IPS-18a (cell line): ENCODE results near the gene SPARCL1.
"Not testable (repeated sequence)": the region's sequence is repeated elsewhere in the genome, so short reads cannot be mapped to it uniquely, and the experiment has no call there.

Experiments
- H3K27ac ChIP-seq: one replicate; pipeline ENCODE4 v1.5.1; 2013; ENCODE audit warnings: low read length
- H3K27me3 ChIP-seq: one replicate; pipeline ENCODE4 v1.6.1; 2013; ENCODE audit warnings: mild to moderate bottlenecking, low read length; ENCODE audit not compliant: control insufficient read depth, insufficient read depth
- H3K36me3 ChIP-seq: one replicate; pipeline ENCODE4 v1.6.1; 2013; ENCODE audit warnings: low read depth, low read length; ENCODE audit not compliant: control insufficient read depth
- H3K4me1 ChIP-seq: one replicate; pipeline ENCODE4 v1.6.1; 2013; ENCODE audit warnings: low read depth, low read length; ENCODE audit not compliant: control insufficient read depth
- H3K4me3 ChIP-seq: one replicate; pipeline ENCODE4 v1.5.1; 2013; ENCODE audit warnings: low read length
- H3K9ac ChIP-seq: one replicate; pipeline ENCODE4 v1.6.1; 2013; ENCODE audit warnings: mild to moderate bottlenecking, low read length, moderate library complexity
- H3K9me3 ChIP-seq: one replicate; pipeline ENCODE4 v1.6.1; 2013; ENCODE audit warnings: low read depth, low read length; ENCODE audit not compliant: control insufficient read depth

SPARCL1 gene

GRCh38 chr4:87428979-87429378, 100.2 kb downstream of the SPARCL1 start:
- H3K36me3 ChIP-seq: no peaks in the 10 kb centered on the region
- H3K27ac ChIP-seq: no peak overlapping the region
- H3K4me3 ChIP-seq: no peak overlapping the region
- H3K4me1 ChIP-seq: no peaks in the 10 kb centered on the region
- no peak overlapping the region for H3K9ac ChIP-seq
- H3K27me3 ChIP-seq: no peaks in the 10 kb centered on the region
- H3K9me3 ChIP-seq: no peaks in the 10 kb centered on the region

GRCh38 chr4:87427518-87427868, 101.7 kb downstream of the SPARCL1 start:
- Histone ChIP-seq H3K4me1 (no peaks in the 10 kb centered on the region), H3K4me3 (no peak overlapping the region), H3K27ac (no peak overlapping the region), H3K9ac (no peak overlapping the region), H3K36me3 (no peaks in the 10 kb centered on the region), H3K27me3 (no peaks in the 10 kb centered on the region), H3K9me3 (no peaks in the 10 kb centered on the region)

GRCh38 chr4:87426865-87427517, 102.2 kb downstream of the SPARCL1 start:
- no peak overlapping the region for H3K9ac ChIP-seq
- no peak overlapping the region for H3K27ac ChIP-seq
- H3K4me3 ChIP-seq: no peak overlapping the region
- H3K36me3 ChIP-seq: no peaks in the 10 kb centered on the region
- H3K4me1 ChIP-seq: no peaks in the 10 kb centered on the region
- H3K9me3 ChIP-seq: no peaks in the 10 kb centered on the region
- H3K27me3 ChIP-seq: no peaks in the 10 kb centered on the region

GRCh38 chr4:87425711-87426110, 103.5 kb downstream of the SPARCL1 start:
- H3K9ac ChIP-seq: no peak overlapping the region
- peaks cover 7% of the 10 kb centered on the region for H3K4me1 ChIP-seq
- no peaks in the 10 kb centered on the region for H3K9me3 ChIP-seq
- no peak overlapping the region for H3K27ac ChIP-seq
- no peak overlapping the region for H3K4me3 ChIP-seq
- H3K36me3 ChIP-seq: no peaks in the 10 kb centered on the region
- H3K27me3 ChIP-seq: no peaks in the 10 kb centered on the region

- H3K4me1 ChIP-seq: peaks cover 10% of the 10 kb centered on the region
- not testable (repeated sequence) for H3K9me3 ChIP-seq, H3K9ac ChIP-seq, H3K27ac ChIP-seq, H3K27me3 ChIP-seq, H3K36me3 ChIP-seq
- peak overlapping the region; percentile 93 for H3K4me3 ChIP-seq
Measured at GRCh38 chr4:87424099-87424543, 105.1 kb downstream of the SPARCL1 start.
